ENCODE measurements around the gene C4A.
"Not testable (repeated sequence)": the region's sequence is repeated elsewhere in the genome, so short reads cannot be mapped to it uniquely, and the experiment has no call there.

C4A gene

GRCh38 chr6:31981744-31982143 is at the start of gene C4A:
TSS of gene C4A (plus strand) at chr6:31982057. CDS start at chr6:31982108, 51 bp downstream.
- not testable (repeated sequence) for DNase-seq

GRCh38 chr6:31932137-31932536 is 49.7 kb upstream of the C4A start:
- DNase-seq, result not testable (repeated sequence)

GRCh38 chr6:31933537-31933936 is 48.3 kb upstream of the C4A start:
- DNase-seq, result no peak

GRCh38 chr6:31935021-31935420 is 46.8 kb upstream of the C4A start:
- DNase-seq, result no peak

GRCh38 chr6:31935823-31936222 is 46.0 kb upstream of the C4A start:
- DNase-seq, result no peak

- DNase-seq, result no peak
These were observed 41.6 kb upstream of the C4A start for GRCh38 chr6:31940256-31940664.

GRCh38 chr6:31943742-31944141 is 38.1 kb upstream of the C4A start:
- DNase-seq, result no peak

- no peak for DNase-seq
These were observed 36.7 kb upstream of the C4A start for GRCh38 chr6:31945154-31945506.

GRCh38 chr6:31945507-31946369 is 36.1 kb upstream of the C4A start, which contains the start of gene CFB:
TSS of gene CFB (plus strand) at chr6:31946095. CDS start at chr6:31946222, 127 bp downstream.
- no peak for DNase-seq

- no peak for DNase-seq
These were observed 35.4 kb upstream of the C4A start for GRCh38 chr6:31946370-31946885.

- no peak for DNase-seq
These were observed 34.7 kb upstream of the C4A start for GRCh38 chr6:31947070-31947675.

GRCh38 chr6:31947864-31948263 is 34.0 kb upstream of the C4A start:
- no peak for DNase-seq

GRCh38 chr6:31948306-31948705 is 33.6 kb upstream of the C4A start:
- DNase-seq, result no peak

- no peak for DNase-seq
These were observed 33.0 kb upstream of the C4A start for GRCh38 chr6:31948753-31949413.

- no peak for DNase-seq
These were observed 31.8 kb upstream of the C4A start for GRCh38 chr6:31949926-31950548.

- DNase-seq, result peak; percentile 44
These were observed 29.6 kb upstream of the C4A start for GRCh38 chr6:31952140-31952805.

GRCh38 chr6:31952890-31953289 is 29.0 kb upstream of the C4A start:
- no peak for DNase-seq

- no peak for DNase-seq
These were observed 27.3 kb upstream of the C4A start for GRCh38 chr6:31954511-31954910.

- no peak for DNase-seq
These were observed 25.1 kb upstream of the C4A start for GRCh38 chr6:31956796-31957195.

GRCh38 chr6:31958412-31958740 is 23.5 kb upstream of the C4A start:
- no peak for DNase-seq

- DNase-seq, result peak; percentile 100
These were observed 22.8 kb upstream of the C4A start, which contains the start of the genes NELFE and SKIC2 for GRCh38 chr6:31958741-31959739. TSS of gene NELFE (minus strand) at chr6:31958971. CDS start at chr6:31958446, 525 bp downstream. TSS of gene SKIC2 (plus strand) at chr6:31959175. CDS start at chr6:31959193, 18 bp downstream.
